HCT116 (cell line): ENCODE measurements around the gene IL36B. TPM values are rescaled to one million over a fixed set of nuclear protein-coding genes. Genes with fewer than 3 reads are reported as not detected.

Source experiments
- ATAC-seq: fragments of 200-7000 bp; cut with Tn5 transposase; 2 replicates; pipeline ENCODE4 v1.9.1; 2020; ENCODE audit warnings: mild to moderate bottlenecking, moderate library complexity
- BruUV-seq: library from RNA; stranded (reverse); fragments of 400-500 nt; replicated peaks from 2 replicates; lab custom pipeline; 2021; lab: Mats Ljungman, UMichigan
- CTCF ChIA-PET: fragments of 300-600 bp; sonication (Branson Sonifier 250); formaldehyde crosslinking; loops from one replicate; lab custom pipeline; 2021; ENCODE audit warnings: antibody characterized with exemption; lab: Charles Lee
- POLR2A ChIA-PET: fragments of 300-600, 350-600 bp; sonication (Branson Sonifier 250); formaldehyde crosslinking; loops from one replicate; lab custom pipeline; 2021; ENCODE audit warnings: antibody characterized with exemption; lab: Charles Lee
- RAD21 ChIA-PET, 2 experiments: fragments of 300-600 bp; sonication (Branson Sonifier 250); formaldehyde crosslinking; loops; one replicate each; lab custom pipeline; 2023; ENCODE audit warnings: low total read pairs in 2 of 2; ENCODE audit not compliant: uncharacterized antibody in 2 of 2, unreplicated experiment in 2 of 2, low non-redundant PET in 1 of 2; lab: Charles Lee
- DNase-seq: peaks from one replicate; pipeline ENCODE4 v3.0.0-alpha.2; 2010; ENCODE audit warnings: low read depth, low spot score
- H2AFZ ChIP-seq: fragments of 200-600 bp; shearing (Covaris generic), sonication (generic); 2 replicates; pipeline ENCODE4 v1.6.1; 2017; ENCODE audit warnings: low read depth, mixed run types, mixed read lengths, antibody characterized with exemption, low read length; ENCODE audit not compliant: poor library complexity, severe bottlenecking
- H3K27ac ChIP-seq: 2 replicates; pipeline ENCODE4 v1.5.1; 2012; ENCODE audit warnings: low read depth, low read length
- H3K27me3 ChIP-seq: fragments of 200-600 bp; sonication (generic); 2 replicates; pipeline ENCODE4 v1.6.1; 2016; ENCODE audit warnings: mixed run types, low read length, mixed read lengths; ENCODE audit not compliant: insufficient read depth
- H3K36me3 ChIP-seq, 2 experiments: fragments of 200-500 bp in 1 of 2; fragments of 200-600 bp in 1 of 2; sonication (Bioruptor generic) in 1 of 2; sonication (generic) in 1 of 2; 2 replicates each; pipeline versions ENCODE4 v1.5.1 to v1.6.1; 2014 to 2016; ENCODE audit warnings: low read length in 2 of 2, inconsistent platforms in 1 of 2, mixed read lengths in 1 of 2, mixed run types in 1 of 2; ENCODE audit not compliant: insufficient read depth in 2 of 2, control insufficient read depth in 1 of 2
- H3K4me1 ChIP-seq, 2 experiments: fragments of 200-600 bp in 1 of 2; sonication (generic) in 1 of 2; 2 replicates each; pipeline versions ENCODE4 v1.5.1 to v1.6.1; 2012 to 2017; ENCODE audit warnings: low read length in 2 of 2, inconsistent platforms in 1 of 2, mild to moderate bottlenecking in 1 of 2, mixed read lengths in 1 of 2, mixed run types in 1 of 2, moderate library complexity in 1 of 2; ENCODE audit not compliant: insufficient read depth in 2 of 2, control insufficient read depth in 1 of 2
- H3K4me2 ChIP-seq: fragments of 200-600 bp; sonication (generic); 2 replicates; pipeline ENCODE4 v1.6.1; 2017; ENCODE audit warnings: mixed run types, low read length, mixed read lengths
- H3K4me3 ChIP-seq, 2 experiments: fragments of 200-600 bp in 1 of 2; sonication (generic) in 1 of 2; replicated peaks in 1 of 2; 2 replicates each; pipeline ENCODE4 v1.5.1; 2011 to 2016; ENCODE audit warnings: low read length in 2 of 2, control low read depth in 1 of 2, low read depth in 1 of 2, mild to moderate bottlenecking in 1 of 2, mixed read lengths in 1 of 2, mixed run types in 1 of 2
- H3K79me2 ChIP-seq: fragments of 200-600 bp; sonication (generic); 2 replicates; pipeline ENCODE4 v1.6.1; 2017; ENCODE audit warnings: mild to moderate bottlenecking, mixed run types, low read length, moderate library complexity, mixed read lengths; ENCODE audit not compliant: insufficient read depth
- H3K9ac ChIP-seq: fragments of 200-600 bp; sonication (generic); 2 replicates; pipeline ENCODE4 v1.6.1; 2016; ENCODE audit warnings: low read length, mixed read lengths
- H3K9me2 ChIP-seq: fragments of 200-600 bp; sonication (generic), shearing (Covaris generic); 2 replicates; pipeline ENCODE4 v1.6.1; 2017; ENCODE audit warnings: mixed run types, mild to moderate bottlenecking, moderate library complexity; ENCODE audit not compliant: insufficient read depth
- H3K9me3 ChIP-seq, 2 experiments: fragments of 200-500 bp in 1 of 2; fragments of 200-600 bp in 1 of 2; sonication (Bioruptor generic) in 1 of 2; sonication (generic) in 1 of 2; 2 replicates each; pipeline ENCODE4 v1.6.1; 2014 to 2017; ENCODE audit warnings: low read length in 2 of 2, mixed read lengths in 2 of 2, inconsistent platforms in 1 of 2, low read depth in 1 of 2, mild to moderate bottlenecking in 1 of 2, mixed run types in 1 of 2, moderate library complexity in 1 of 2; ENCODE audit not compliant: control insufficient read depth in 1 of 2, insufficient read depth in 1 of 2
- H4K20me1 ChIP-seq: fragments of 200-600 bp; sonication (generic), shearing (Covaris generic); 2 replicates; pipeline ENCODE4 v1.6.1; 2017; ENCODE audit warnings: mixed run types, mild to moderate bottlenecking, moderate library complexity; ENCODE audit not compliant: insufficient read depth
- REST ChIP-seq: IDR thresholded peaks from 2 replicates; pipeline ENCODE4 v1.6.1; 2012; ENCODE audit warnings: low read depth
- SIN3A ChIP-seq: IDR thresholded peaks from 2 replicates; pipeline ENCODE4 v1.6.1; 2012; ENCODE audit warnings: low read depth
- SP1 ChIP-seq: IDR thresholded peaks from 2 replicates; pipeline ENCODE4 v1.6.1; 2012; ENCODE audit warnings: low read depth
- SRF ChIP-seq: IDR thresholded peaks from 2 replicates; pipeline ENCODE4 v1.6.1; 2012; ENCODE audit warnings: low read depth
- intact Hi-C: fragments of 100-400 bp; cut with micrococcal nuclease; formaldehyde crosslinking; loops from 2 replicates; pipeline ENCODE4 v1.10.0; 2022
- total RNA-seq: library from RNA; stranded (reverse); gene quantifications from one replicate; pipeline ENCODE4 v1.2.1, GENCODE V29; 2021; ENCODE audit not compliant: unreplicated experiment
- TF ChIP-seq, protein P1 (sequence below), 3 experiments: fragments of 200-600 bp in 1 of 3; sonication (generic) in 1 of 3; IDR thresholded peaks in 2 of 3; conservative IDR thresholded peaks in 1 of 3; 2 replicates each; pipeline ENCODE4 v1.5.1; 2012 to 2017; ENCODE audit warnings: low read depth in 2 of 3, low read length in 2 of 3, antibody characterized with exemption in 1 of 3, borderline replicate concordance in 1 of 3, control low read depth in 1 of 3, mild to moderate bottlenecking in 1 of 3, mixed read lengths in 1 of 3, mixed run types in 1 of 3, moderate library complexity in 1 of 3; ENCODE audit not compliant: insufficient read depth in 1 of 3

Gene IL36B
- total RNA-seq, 1 experiment from 2014 or later = not detected

GRCh38 chr2:113088213-113088992, 35.7 kb upstream of the IL36B start:
- no TSS peak for BruUV-seq
- no peaks in the 10 kb centered on the region for H3K9me2 ChIP-seq
- no peak overlapping the region for H3K27ac ChIP-seq
- ChIA-PET POLR2A (no interaction called here), RAD21 (no interaction called here), CTCF (interaction anchor here (1.5 kb wide), 1 partner anchor 8 kb away, joined by 6 read pairs; no protein-coding TSS in a partner anchor)
- intact Hi-C loops = no loop called here
- H3K79me2 ChIP-seq = no peaks in the 10 kb centered on the region
- H2AFZ ChIP-seq = no peak overlapping the region
- ATAC-seq (no peak), DNase-seq (no peak)
- H3K4me3 ChIP-seq = no peak overlapping the region
- no peaks in the 10 kb centered on the region for H3K4me1 ChIP-seq
- no peaks in the 10 kb centered on the region for H3K9me3 ChIP-seq
- H4K20me1 ChIP-seq = no peaks in the 10 kb centered on the region
- no peak overlapping the region for H3K9ac ChIP-seq
- H3K27me3 ChIP-seq = no peaks in the 10 kb centered on the region; the same call in 1 of the 2 replicates
- no peaks in the 10 kb centered on the region for H3K36me3 ChIP-seq
- no peak for TF ChIP-seq SP1
- TF ChIP-seq REST = no peak
- TF ChIP-seq SIN3A = no peak
- no peak for TF ChIP-seq SRF
- TF ChIP-seq, protein P1, sequence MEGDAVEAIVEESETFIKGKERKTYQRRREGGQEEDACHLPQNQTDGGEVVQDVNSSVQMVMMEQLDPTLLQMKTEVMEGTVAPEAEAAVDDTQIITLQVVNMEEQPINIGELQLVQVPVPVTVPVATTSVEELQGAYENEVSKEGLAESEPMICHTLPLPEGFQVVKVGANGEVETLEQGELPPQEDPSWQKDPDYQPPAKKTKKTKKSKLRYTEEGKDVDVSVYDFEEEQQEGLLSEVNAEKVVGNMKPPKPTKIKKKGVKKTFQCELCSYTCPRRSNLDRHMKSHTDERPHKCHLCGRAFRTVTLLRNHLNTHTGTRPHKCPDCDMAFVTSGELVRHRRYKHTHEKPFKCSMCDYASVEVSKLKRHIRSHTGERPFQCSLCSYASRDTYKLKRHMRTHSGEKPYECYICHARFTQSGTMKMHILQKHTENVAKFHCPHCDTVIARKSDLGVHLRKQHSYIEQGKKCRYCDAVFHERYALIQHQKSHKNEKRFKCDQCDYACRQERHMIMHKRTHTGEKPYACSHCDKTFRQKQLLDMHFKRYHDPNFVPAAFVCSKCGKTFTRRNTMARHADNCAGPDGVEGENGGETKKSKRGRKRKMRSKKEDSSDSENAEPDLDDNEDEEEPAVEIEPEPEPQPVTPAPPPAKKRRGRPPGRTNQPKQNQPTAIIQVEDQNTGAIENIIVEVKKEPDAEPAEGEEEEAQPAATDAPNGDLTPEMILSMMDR (IDR thresholded peaks at IDR 0.05 in 2 of 3, conservative IDR thresholded peaks at IDR 0.05 in 1 of 3; ENCODE audit: borderline replicate concordance in 1 of 3, insufficient read depth in 1 of 3, low read depth in 2 of 3, low read length in 2 of 3) = no peak
- no peak overlapping the region for H3K4me2 ChIP-seq
